WTC11 (cell line): Measurements from ENCODE around the gene SCYL1. TPM values are rescaled to one million over a fixed set of nuclear protein-coding genes. Genes with fewer than 3 reads are reported as not detected.

Experiments used
- CBFB ChIP-seq: sonication (generic); formaldehyde crosslinking; IDR thresholded peaks from 2 replicates; pipeline ENCODE4 v1.8.1; 2022; ENCODE audit warnings: mild to moderate bottlenecking, low read depth, missing genetic modification reagents
- ETV6 ChIP-seq: sonication (generic); formaldehyde crosslinking; IDR thresholded peaks from 2 replicates; pipeline ENCODE4 v1.8.1; 2022; ENCODE audit warnings: mild to moderate bottlenecking, missing genetic modification reagents
- GRHL2 ChIP-seq: fragments of 250-450 bp; sonication (Bioruptor Pico); IDR thresholded peaks from 2 replicates; pipeline ENCODE4 v1.8.0; 2022; ENCODE audit warnings: mild to moderate bottlenecking, moderate library complexity; ENCODE audit not compliant: insufficient replicate concordance, severe bottlenecking
- JUN ChIP-seq: sonication (generic); formaldehyde crosslinking; IDR thresholded peaks from 2 replicates; pipeline ENCODE4 v1.8.0; 2023; ENCODE audit warnings: mild to moderate bottlenecking, missing genetic modification reagents
- NFATC4 ChIP-seq: fragments of 250-450 bp; sonication (Bioruptor Pico); IDR thresholded peaks from 2 replicates; pipeline ENCODE4 v1.9.0; 2021; ENCODE audit warnings: mild to moderate bottlenecking
- NFE2L1 ChIP-seq: sonication (generic); formaldehyde crosslinking; IDR thresholded peaks from 2 replicates; pipeline ENCODE4 v1.8.1; 2023; ENCODE audit warnings: missing genetic modification reagents
- PRRX2 ChIP-seq: fragments of 250-450 bp; sonication (Bioruptor Pico); IDR thresholded peaks from 2 replicates; pipeline ENCODE4 v1.8.0; 2021; ENCODE audit warnings: mild to moderate bottlenecking
- SP1 ChIP-seq: sonication (generic); formaldehyde crosslinking; conservative IDR thresholded peaks from 2 replicates; pipeline ENCODE4 v1.8.1; 2022; ENCODE audit warnings: missing genetic modification reagents
- TCF7 ChIP-seq: sonication (generic); formaldehyde crosslinking; IDR thresholded peaks from 2 replicates; pipeline ENCODE4 v1.8.0; 2022; ENCODE audit warnings: mild to moderate bottlenecking, low read depth, missing genetic modification reagents, moderate library complexity
- ZNF219 ChIP-seq: sonication (generic); formaldehyde crosslinking; IDR thresholded peaks from 2 replicates; pipeline ENCODE4 v1.8.0; 2023; ENCODE audit warnings: missing genetic modification reagents, mild to moderate bottlenecking, borderline replicate concordance
- ZNF232 ChIP-seq: sonication (generic); formaldehyde crosslinking; IDR thresholded peaks from 2 replicates; pipeline ENCODE4 v1.8.0; 2022; ENCODE audit warnings: mild to moderate bottlenecking, missing genetic modification reagents
- ZNF416 ChIP-seq: fragments of 250-450 bp; sonication (Bioruptor Pico); IDR thresholded peaks from 2 replicates; pipeline ENCODE4 v1.9.0; 2021; ENCODE audit warnings: mild to moderate bottlenecking, inconsistent platforms
- ZNF671 ChIP-seq: fragments of 250-450 bp; sonication (Bioruptor Pico); IDR thresholded peaks from 2 replicates; pipeline ENCODE4 v1.8.0; 2021; ENCODE audit warnings: mild to moderate bottlenecking
- total RNA-seq: library from RNA; stranded (reverse); gene quantifications from 3 replicates; pipeline ENCODE4 v1.2.3, GENCODE V29; 2021
- TF ChIP-seq, protein P1 (sequence below): fragments of 250-450 bp; sonication (Bioruptor Pico); IDR thresholded peaks from 2 replicates; pipeline ENCODE4 v1.8.0; 2021; ENCODE audit warnings: mild to moderate bottlenecking
- TF ChIP-seq, protein P2 (sequence below): sonication (generic); formaldehyde crosslinking; IDR thresholded peaks from 2 replicates; pipeline ENCODE4 v1.8.0; 2023; ENCODE audit warnings: missing genetic modification reagents
- TF ChIP-seq, protein P3 (sequence below): sonication (generic); formaldehyde crosslinking; IDR thresholded peaks from 2 replicates; pipeline ENCODE4 v1.8.1; 2023; ENCODE audit warnings: mild to moderate bottlenecking, missing genetic modification reagents, moderate library complexity
- TF ChIP-seq, protein P4 (sequence below): sonication (generic); formaldehyde crosslinking; IDR thresholded peaks from 2 replicates; pipeline ENCODE4 v1.8.1; 2022; ENCODE audit warnings: low read depth, missing genetic modification reagents, borderline replicate concordance
- TF ChIP-seq, protein P5 (sequence below): sonication (generic); formaldehyde crosslinking; IDR thresholded peaks from 2 replicates; pipeline ENCODE4 v1.8.1; 2022; ENCODE audit warnings: mild to moderate bottlenecking, missing genetic modification reagents, moderate library complexity, borderline replicate concordance
- TF ChIP-seq, protein P6 (sequence below): fragments of 250-450 bp; sonication (Bioruptor Pico); IDR thresholded peaks from 2 replicates; pipeline ENCODE4 v1.9.0; 2021; ENCODE audit warnings: mild to moderate bottlenecking
- TF ChIP-seq, protein P7 (sequence below): fragments of 250-450 bp; sonication (Bioruptor Pico); IDR thresholded peaks from 2 replicates; pipeline ENCODE4 v1.9.0; 2021; ENCODE audit warnings: mild to moderate bottlenecking
- TF ChIP-seq, protein P8 (sequence below): sonication (generic); formaldehyde crosslinking; IDR thresholded peaks from 2 replicates; pipeline ENCODE4 v1.8.0; 2023; ENCODE audit warnings: missing genetic modification reagents, mild to moderate bottlenecking, borderline replicate concordance
- TF ChIP-seq, protein P9 (sequence below): sonication (generic); formaldehyde crosslinking; IDR thresholded peaks from 2 replicates; pipeline ENCODE4 v1.8.1; 2023; ENCODE audit warnings: mild to moderate bottlenecking, missing genetic modification reagents

SCYL1 gene
- total RNA-seq, 1 experiment from 2014 or later, result 76.8 TPM

DNA sequence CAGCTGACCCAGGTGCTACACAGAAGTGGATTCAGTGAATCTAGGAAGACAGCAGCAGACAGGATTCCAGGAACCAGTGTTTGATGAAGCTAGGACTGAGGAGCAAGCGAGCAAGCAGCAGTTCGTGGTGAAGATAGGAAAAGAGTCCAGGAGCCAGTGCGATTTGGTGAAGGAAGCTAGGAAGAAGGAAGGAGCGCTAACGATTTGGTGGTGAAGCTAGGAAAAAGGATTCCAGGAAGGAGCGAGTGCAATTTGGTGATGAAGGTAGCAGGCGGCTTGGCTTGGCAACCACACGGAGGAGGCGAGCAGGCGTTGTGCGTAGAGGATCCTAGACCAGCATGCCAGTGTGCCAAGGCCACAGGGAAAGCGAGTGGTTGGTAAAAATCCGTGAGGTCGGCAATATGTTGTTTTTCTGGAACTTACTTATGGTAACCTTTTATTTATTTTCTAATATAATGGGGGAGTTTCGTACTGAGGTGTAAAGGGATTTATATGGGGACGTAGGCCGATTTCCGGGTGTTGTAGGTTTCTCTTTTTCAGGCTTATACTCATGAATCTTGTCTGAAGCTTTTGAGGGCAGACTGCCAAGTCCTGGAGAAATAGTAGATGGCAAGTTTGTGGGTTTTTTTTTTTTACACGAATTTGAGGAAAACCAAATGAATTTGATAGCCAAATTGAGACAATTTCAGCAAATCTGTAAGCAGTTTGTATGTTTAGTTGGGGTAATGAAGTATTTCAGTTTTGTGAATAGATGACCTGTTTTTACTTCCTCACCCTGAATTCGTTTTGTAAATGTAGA, 24.3 kb upstream of the SCYL1 start (continued):
- TF ChIP-seq, protein P1, sequence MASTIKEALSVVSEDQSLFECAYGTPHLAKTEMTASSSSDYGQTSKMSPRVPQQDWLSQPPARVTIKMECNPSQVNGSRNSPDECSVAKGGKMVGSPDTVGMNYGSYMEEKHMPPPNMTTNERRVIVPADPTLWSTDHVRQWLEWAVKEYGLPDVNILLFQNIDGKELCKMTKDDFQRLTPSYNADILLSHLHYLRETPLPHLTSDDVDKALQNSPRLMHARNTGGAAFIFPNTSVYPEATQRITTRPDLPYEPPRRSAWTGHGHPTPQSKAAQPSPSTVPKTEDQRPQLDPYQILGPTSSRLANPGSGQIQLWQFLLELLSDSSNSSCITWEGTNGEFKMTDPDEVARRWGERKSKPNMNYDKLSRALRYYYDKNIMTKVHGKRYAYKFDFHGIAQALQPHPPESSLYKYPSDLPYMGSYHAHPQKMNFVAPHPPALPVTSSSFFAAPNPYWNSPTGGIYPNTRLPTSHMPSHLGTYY (CRISPR knock-in tag), result peak; percentile 80; the same call in 1 of the 2 replicates
- TF ChIP-seq ZNF232 (CRISPR knock-in tag), result no peak
- TF ChIP-seq ZNF219, result no peak
- TF ChIP-seq ZNF671 (CRISPR knock-in tag), result peak; percentile 60; the same call in 1 of the 2 replicates
- no peak for TF ChIP-seq GRHL2 (CRISPR knock-in tag)
- TF ChIP-seq, protein P2, sequence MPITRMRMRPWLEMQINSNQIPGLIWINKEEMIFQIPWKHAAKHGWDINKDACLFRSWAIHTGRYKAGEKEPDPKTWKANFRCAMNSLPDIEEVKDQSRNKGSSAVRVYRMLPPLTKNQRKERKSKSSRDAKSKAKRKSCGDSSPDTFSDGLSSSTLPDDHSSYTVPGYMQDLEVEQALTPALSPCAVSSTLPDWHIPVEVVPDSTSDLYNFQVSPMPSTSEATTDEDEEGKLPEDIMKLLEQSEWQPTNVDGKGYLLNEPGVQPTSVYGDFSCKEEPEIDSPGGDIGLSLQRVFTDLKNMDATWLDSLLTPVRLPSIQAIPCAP, result no peak
- TF ChIP-seq TCF7 (CRISPR knock-in tag), result no peak
- no peak for TF ChIP-seq NFE2L1 (CRISPR knock-in tag)
- TF ChIP-seq, protein P3, sequence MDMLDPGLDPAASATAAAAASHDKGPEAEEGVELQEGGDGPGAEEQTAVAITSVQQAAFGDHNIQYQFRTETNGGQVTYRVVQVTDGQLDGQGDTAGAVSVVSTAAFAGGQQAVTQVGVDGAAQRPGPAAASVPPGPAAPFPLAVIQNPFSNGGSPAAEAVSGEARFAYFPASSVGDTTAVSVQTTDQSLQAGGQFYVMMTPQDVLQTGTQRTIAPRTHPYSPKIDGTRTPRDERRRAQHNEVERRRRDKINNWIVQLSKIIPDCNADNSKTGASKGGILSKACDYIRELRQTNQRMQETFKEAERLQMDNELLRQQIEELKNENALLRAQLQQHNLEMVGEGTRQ (CRISPR knock-in tag), result no peak
- TF ChIP-seq NFATC4 (CRISPR knock-in tag), result peak; percentile 48; the same call in 1 of the 2 replicates
- TF ChIP-seq, protein P4, sequence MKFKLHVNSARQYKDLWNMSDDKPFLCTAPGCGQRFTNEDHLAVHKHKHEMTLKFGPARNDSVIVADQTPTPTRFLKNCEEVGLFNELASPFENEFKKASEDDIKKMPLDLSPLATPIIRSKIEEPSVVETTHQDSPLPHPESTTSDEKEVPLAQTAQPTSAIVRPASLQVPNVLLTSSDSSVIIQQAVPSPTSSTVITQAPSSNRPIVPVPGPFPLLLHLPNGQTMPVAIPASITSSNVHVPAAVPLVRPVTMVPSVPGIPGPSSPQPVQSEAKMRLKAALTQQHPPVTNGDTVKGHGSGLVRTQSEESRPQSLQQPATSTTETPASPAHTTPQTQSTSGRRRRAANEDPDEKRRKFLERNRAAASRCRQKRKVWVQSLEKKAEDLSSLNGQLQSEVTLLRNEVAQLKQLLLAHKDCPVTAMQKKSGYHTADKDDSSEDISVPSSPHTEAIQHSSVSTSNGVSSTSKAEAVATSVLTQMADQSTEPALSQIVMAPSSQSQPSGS (CRISPR knock-in tag), result no peak
- TF ChIP-seq ZNF416 (CRISPR knock-in tag), result peak; percentile 38; the same call in 1 of the 2 replicates
- TF ChIP-seq, protein P5, sequence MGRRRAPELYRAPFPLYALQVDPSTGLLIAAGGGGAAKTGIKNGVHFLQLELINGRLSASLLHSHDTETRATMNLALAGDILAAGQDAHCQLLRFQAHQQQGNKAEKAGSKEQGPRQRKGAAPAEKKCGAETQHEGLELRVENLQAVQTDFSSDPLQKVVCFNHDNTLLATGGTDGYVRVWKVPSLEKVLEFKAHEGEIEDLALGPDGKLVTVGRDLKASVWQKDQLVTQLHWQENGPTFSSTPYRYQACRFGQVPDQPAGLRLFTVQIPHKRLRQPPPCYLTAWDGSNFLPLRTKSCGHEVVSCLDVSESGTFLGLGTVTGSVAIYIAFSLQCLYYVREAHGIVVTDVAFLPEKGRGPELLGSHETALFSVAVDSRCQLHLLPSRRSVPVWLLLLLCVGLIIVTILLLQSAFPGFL (CRISPR knock-in tag), result no peak
- TF ChIP-seq, protein P6, sequence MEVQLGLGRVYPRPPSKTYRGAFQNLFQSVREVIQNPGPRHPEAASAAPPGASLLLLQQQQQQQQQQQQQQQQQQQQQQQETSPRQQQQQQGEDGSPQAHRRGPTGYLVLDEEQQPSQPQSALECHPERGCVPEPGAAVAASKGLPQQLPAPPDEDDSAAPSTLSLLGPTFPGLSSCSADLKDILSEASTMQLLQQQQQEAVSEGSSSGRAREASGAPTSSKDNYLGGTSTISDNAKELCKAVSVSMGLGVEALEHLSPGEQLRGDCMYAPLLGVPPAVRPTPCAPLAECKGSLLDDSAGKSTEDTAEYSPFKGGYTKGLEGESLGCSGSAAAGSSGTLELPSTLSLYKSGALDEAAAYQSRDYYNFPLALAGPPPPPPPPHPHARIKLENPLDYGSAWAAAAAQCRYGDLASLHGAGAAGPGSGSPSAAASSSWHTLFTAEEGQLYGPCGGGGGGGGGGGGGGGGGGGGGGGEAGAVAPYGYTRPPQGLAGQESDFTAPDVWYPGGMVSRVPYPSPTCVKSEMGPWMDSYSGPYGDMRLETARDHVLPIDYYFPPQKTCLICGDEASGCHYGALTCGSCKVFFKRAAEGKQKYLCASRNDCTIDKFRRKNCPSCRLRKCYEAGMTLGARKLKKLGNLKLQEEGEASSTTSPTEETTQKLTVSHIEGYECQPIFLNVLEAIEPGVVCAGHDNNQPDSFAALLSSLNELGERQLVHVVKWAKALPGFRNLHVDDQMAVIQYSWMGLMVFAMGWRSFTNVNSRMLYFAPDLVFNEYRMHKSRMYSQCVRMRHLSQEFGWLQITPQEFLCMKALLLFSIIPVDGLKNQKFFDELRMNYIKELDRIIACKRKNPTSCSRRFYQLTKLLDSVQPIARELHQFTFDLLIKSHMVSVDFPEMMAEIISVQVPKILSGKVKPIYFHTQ (CRISPR knock-in tag), result peak; percentile 69; the same call in 1 of the 2 replicates
- TF ChIP-seq JUN (CRISPR knock-in tag), result 0 out of 2 replicates have a peak, but pooled peaks have one; percentile 29
- TF ChIP-seq, protein P7, sequence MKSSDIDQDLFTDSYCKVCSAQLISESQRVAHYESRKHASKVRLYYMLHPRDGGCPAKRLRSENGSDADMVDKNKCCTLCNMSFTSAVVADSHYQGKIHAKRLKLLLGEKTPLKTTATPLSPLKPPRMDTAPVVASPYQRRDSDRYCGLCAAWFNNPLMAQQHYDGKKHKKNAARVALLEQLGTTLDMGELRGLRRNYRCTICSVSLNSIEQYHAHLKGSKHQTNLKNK (CRISPR knock-in tag), result 0 out of 2 replicates have a peak, but pooled peaks have one; percentile 18
- no peak for TF ChIP-seq SP1 (CRISPR knock-in tag)
- no peak for TF ChIP-seq CBFB
- TF ChIP-seq, protein P8, sequence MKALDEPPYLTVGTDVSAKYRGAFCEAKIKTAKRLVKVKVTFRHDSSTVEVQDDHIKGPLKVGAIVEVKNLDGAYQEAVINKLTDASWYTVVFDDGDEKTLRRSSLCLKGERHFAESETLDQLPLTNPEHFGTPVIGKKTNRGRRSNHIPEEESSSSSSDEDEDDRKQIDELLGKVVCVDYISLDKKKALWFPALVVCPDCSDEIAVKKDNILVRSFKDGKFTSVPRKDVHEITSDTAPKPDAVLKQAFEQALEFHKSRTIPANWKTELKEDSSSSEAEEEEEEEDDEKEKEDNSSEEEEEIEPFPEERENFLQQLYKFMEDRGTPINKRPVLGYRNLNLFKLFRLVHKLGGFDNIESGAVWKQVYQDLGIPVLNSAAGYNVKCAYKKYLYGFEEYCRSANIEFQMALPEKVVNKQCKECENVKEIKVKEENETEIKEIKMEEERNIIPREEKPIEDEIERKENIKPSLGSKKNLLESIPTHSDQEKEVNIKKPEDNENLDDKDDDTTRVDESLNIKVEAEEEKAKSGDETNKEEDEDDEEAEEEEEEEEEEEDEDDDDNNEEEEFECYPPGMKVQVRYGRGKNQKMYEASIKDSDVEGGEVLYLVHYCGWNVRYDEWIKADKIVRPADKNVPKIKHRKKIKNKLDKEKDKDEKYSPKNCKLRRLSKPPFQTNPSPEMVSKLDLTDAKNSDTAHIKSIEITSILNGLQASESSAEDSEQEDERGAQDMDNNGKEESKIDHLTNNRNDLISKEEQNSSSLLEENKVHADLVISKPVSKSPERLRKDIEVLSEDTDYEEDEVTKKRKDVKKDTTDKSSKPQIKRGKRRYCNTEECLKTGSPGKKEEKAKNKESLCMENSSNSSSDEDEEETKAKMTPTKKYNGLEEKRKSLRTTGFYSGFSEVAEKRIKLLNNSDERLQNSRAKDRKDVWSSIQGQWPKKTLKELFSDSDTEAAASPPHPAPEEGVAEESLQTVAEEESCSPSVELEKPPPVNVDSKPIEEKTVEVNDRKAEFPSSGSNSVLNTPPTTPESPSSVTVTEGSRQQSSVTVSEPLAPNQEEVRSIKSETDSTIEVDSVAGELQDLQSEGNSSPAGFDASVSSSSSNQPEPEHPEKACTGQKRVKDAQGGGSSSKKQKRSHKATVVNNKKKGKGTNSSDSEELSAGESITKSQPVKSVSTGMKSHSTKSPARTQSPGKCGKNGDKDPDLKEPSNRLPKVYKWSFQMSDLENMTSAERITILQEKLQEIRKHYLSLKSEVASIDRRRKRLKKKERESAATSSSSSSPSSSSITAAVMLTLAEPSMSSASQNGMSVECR (CRISPR knock-in tag), result peak; percentile 82
- TF ChIP-seq ETV6, result no peak
- TF ChIP-seq, protein P9, sequence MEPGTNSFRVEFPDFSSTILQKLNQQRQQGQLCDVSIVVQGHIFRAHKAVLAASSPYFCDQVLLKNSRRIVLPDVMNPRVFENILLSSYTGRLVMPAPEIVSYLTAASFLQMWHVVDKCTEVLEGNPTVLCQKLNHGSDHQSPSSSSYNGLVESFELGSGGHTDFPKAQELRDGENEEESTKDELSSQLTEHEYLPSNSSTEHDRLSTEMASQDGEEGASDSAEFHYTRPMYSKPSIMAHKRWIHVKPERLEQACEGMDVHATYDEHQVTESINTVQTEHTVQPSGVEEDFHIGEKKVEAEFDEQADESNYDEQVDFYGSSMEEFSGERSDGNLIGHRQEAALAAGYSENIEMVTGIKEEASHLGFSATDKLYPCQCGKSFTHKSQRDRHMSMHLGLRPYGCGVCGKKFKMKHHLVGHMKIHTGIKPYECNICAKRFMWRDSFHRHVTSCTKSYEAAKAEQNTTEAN (CRISPR knock-in tag), result no peak
- peak; percentile 57 for TF ChIP-seq PRRX2 (CRISPR knock-in tag)
